Breast epithelium (tissue), 3 donors: ENCODE data around the gene SPATS1.

Source experiments
- CTCF ChIP-seq, 3 donors: fragments of 450-650 bp; IDR thresholded peaks; one replicate each; pipeline ENCODE4 v1.5.1; 2016 to 2017; ENCODE audit warnings: antibody characterized with exemption in 3 of 3, mild to moderate bottlenecking in 3 of 3, moderate library complexity in 3 of 3
- POLR2AphosphoS5 ChIP-seq, 3 donors: sonication (generic); formaldehyde crosslinking; IDR thresholded peaks; one replicate each; pipeline ENCODE4 v1.6.1; 2017; ENCODE audit warnings: antibody characterized with exemption in 3 of 3

DNA sequence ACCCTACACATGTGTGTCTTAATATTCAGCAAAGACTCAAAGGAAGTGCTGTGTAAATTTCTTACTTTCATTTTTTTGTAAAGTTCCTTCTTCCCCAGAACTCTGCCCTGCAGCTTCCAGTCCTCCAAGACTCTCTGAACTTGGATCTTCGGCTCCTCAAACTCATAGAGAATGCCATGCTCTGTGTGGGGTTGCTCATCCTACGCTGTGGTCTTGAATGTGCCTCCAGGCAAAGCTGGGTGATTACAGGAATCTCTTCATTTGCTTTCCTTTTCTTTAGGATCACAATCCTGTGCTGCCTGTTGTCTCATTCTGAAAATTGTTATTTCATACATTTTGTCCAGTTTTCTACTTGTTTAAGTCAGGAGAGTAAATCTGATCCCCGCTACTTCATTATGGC lies 30.6 kb downstream of the SPATS1 start:
- no peak for TF ChIP-seq CTCF (IDR thresholded peaks at IDR 0.05)
- no peak for TF ChIP-seq POLR2AphosphoS5 (IDR thresholded peaks at IDR 0.05)
